ENCODE results near the gene CPT1C. TPM values are rescaled to one million over a fixed set of nuclear protein-coding genes. Genes with fewer than 3 reads are reported as not detected.
A peak's percentile ranks its signal among the peaks of the same experiment; 100 is the strongest.

The CPT1C gene
- total and polyA plus RNA-seq, 2 of the 8 experiments (the other 6 are each of a cell fraction or from before 2014, with no cell fraction given) = 79.6 to 91.8 TPM

DNA sequence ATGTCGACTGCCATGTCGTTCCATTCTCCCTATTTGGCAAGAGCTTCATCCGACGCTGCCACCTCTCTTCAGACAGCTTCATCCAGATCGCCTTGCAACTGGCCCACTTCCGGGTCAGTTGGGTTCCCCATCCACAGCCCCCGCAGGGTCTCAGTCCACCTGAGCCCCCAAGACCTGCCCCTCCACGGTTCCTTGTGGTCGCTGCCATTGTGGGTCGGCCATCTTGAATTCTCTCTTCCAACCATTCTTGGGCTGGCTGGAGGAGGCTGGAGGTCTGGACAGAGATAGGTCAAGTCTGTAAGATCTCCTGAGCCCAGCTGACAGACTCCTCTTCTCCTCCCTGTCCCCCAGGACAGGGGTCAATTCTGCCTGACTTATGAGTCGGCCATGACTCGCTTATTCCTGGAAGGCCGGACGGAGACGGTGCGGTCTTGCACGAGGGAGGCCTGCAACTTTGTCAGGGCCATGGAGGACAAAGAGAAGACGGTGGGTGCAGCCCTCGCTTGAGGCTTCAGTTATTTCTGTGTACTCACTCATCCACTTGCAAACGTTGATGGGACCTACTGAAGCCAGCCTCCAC, 19.5 kb downstream of the CPT1C start:
- no peak overlapping the region for H3K9ac ChIP-seq (replicated peaks in 1 of 4; ENCODE audit: extremely low read depth in 1 of 4, low read depth in 3 of 4, low read length in 3 of 4)
- H2BK120ac ChIP-seq (replicated peaks; ENCODE audit: low read depth, low read length) = no peak overlapping the region
- DNase-seq (ENCODE audit: low read depth in 1 of 2, low spot score in 2 of 2) = no peak
- no peak overlapping the region for H3K27ac ChIP-seq (ENCODE audit: low read depth, low read length)
- no peak overlapping the region for H2BK15ac ChIP-seq (ENCODE audit: low read length)
- no peak overlapping the region for H2BK20ac ChIP-seq (ENCODE audit: low read length)
- no peak overlapping the region for H2AK5ac ChIP-seq (ENCODE audit: low read depth, low read length)
- FAIRE-seq = no peak
- H2BK12ac ChIP-seq (ENCODE audit: low read depth, low read length) = no peak overlapping the region
- H3K27me3 ChIP-seq (replicated peaks in 1 of 4; ENCODE audit: control insufficient read depth in 3 of 4, extremely low read depth in 1 of 4, insufficient read depth in 3 of 4, low read length in 3 of 4) = no peaks in the 10 kb centered on the region
- H3K9me3 ChIP-seq (ENCODE audit: insufficient read depth in 2 of 2, low read depth in 1 of 2, low read length in 1 of 2) = peaks cover 0 to 2% of the 10 kb centered on the region in 2 experiments; a peak in 1 of 4 replicates
- H4K8ac ChIP-seq (ENCODE audit: extremely low read depth, insufficient read depth, low read length) = no peak overlapping the region
- H3K23me2 ChIP-seq (ENCODE audit: low read depth, low read length) = peaks cover 7% of the 10 kb centered on the region; the same call in 1 of the 2 replicates
- no peak overlapping the region for H3K4ac ChIP-seq (replicated peaks; ENCODE audit: insufficient read length, low read depth, low read length)
- H4K91ac ChIP-seq (replicated peaks; ENCODE audit: insufficient read length, low read length) = no peak overlapping the region
- H4K5ac ChIP-seq (ENCODE audit: insufficient read length, low read depth, low read length) = no peak overlapping the region
- H3K79me1 ChIP-seq (ENCODE audit: low read depth, low read length) = no peaks in the 10 kb centered on the region
- H2AFZ ChIP-seq (ENCODE audit: low read length) = no peak overlapping the region
- H3K79me2 ChIP-seq (ENCODE audit: control insufficient read depth in 1 of 2, insufficient read depth in 2 of 2, low read length in 2 of 2) = no peaks in the 10 kb centered on the region; a peak in 1 of 4 replicates
- no peak overlapping the region for H3K18ac ChIP-seq (ENCODE audit: extremely low read depth, low read length)
- no peak overlapping the region for H3K4me3 ChIP-seq (ENCODE audit: extremely low read depth in 1 of 4, insufficient read depth in 2 of 4, low read depth in 3 of 4, low read length in 4 of 4)
- no peak overlapping the region for H3K56ac ChIP-seq (replicated peaks; ENCODE audit: insufficient read length, low read depth, low read length)
- no peak for TF ChIP-seq POU5F1 (IDR thresholded peaks at IDR 0.05; ENCODE audit: low read depth, low read length)
- peak; percentile 70; the same call in 1 of the 2 replicates for TF ChIP-seq YY1 (IDR thresholded peaks at IDR 0.05; ENCODE audit: low read depth, low read length)
- no peak overlapping the region for H2BK5ac ChIP-seq (ENCODE audit: low read depth, low read length)
- no peak overlapping the region for H3K23ac ChIP-seq (ENCODE audit: insufficient read length)
- H3K36me3 ChIP-seq (ENCODE audit: control insufficient read depth in 2 of 4, insufficient read depth in 4 of 4, low read length in 3 of 4) = peaks cover 16 to 43% (median 27%) of the 10 kb centered on the region in 4 experiments
- H3K4me2 ChIP-seq (ENCODE audit: insufficient read depth in 1 of 2, low read depth in 2 of 2, low read length in 2 of 2) = no peak overlapping the region
- ChIA-PET CTCF (ENCODE audit: partially characterized antibody) (interaction anchor here (0.7 to 1.0 kb wide), 4 partner anchors 9 to 95 kb away, joined by 3 to 5 read pairs (median 4); no protein-coding TSS in a partner anchor), POLR2A (ENCODE audit: partially characterized antibody) (interaction anchor here (0.8 to 1.4 kb wide), 2 partner anchors 18 to 32 kb away, joined by 3 to 4 read pairs; no protein-coding TSS in a partner anchor)
- 93% methylated on average over 20 of the region's 20 CpGs; no CpG with 5 or more reads in 1 of the 2 experiments for WGBS, 2 experiments (ENCODE audit: extremely low coverage in 1 of 2, insufficient coverage in 1 of 2, insufficient read length in 1 of 2, insufficient replicate concordance in 2 of 2, low coverage in 1 of 2, low lambda C conversion rate in 2 of 2, missing lambda C conversion rate in 1 of 2)
- H4K20me1 ChIP-seq (replicated peaks in 1 of 2; ENCODE audit: control insufficient read depth in 1 of 2, insufficient read depth in 2 of 2, low read length in 2 of 2) = peaks cover 0 to 4% of the 10 kb centered on the region in 2 experiments
- H3K14ac ChIP-seq (ENCODE audit: insufficient read length) = no peak overlapping the region
- no peaks in the 10 kb centered on the region; a peak in 1 of 7 replicates for H3K4me1 ChIP-seq (replicated peaks in 1 of 4; ENCODE audit: control insufficient read depth in 3 of 4, insufficient read depth in 4 of 4, low read length in 3 of 4)

Data from H1 (cell line).